Keratinocyte (primary cell): ENCODE results near the gene SLC43A1. TPM values are rescaled to one million over a fixed set of nuclear protein-coding genes. Genes with fewer than 3 reads are reported as not detected.

Experiments
- DNase-seq: peaks from one replicate; pipeline ENCODE4 v3.0.0-alpha.2; 2011; ENCODE audit warnings: low read depth, missing footprints, low spot score
- FAIRE-seq: peaks from 2 replicates; lab custom pipeline; 2011; peaks lifted over from hg19 to GRCh38; lab: Jason Lieb, UNC
- H2AFZ ChIP-seq: 2 replicates; pipeline ENCODE4 v1.6.0; 2012; ENCODE audit warnings: low read length, control low read depth, inconsistent platforms; ENCODE audit not compliant: control insufficient read depth
- H3K27ac ChIP-seq: 2 replicates; pipeline ENCODE4 v1.5.1; 2011; ENCODE audit warnings: low read length; ENCODE audit not compliant: control insufficient read depth, insufficient read depth
- H3K27me3 ChIP-seq: 3 replicates; pipeline ENCODE4 v1.6.0; 2011; ENCODE audit warnings: low read length; ENCODE audit not compliant: control insufficient read depth, insufficient read depth; ENCODE audit errors: extremely low read depth
- H3K36me3 ChIP-seq, 2 experiments: 2 replicates in 1 of 2; 3 replicates in 1 of 2; pipeline ENCODE4 v1.5.1; 2011; ENCODE audit warnings: low read length in 2 of 2, mild to moderate bottlenecking in 1 of 2; ENCODE audit not compliant: control insufficient read depth in 2 of 2, insufficient read depth in 2 of 2; ENCODE audit errors: extremely low read depth in 1 of 2
- H3K4me1 ChIP-seq: 3 replicates; pipeline ENCODE4 v1.5.1; 2011; ENCODE audit warnings: low read length; ENCODE audit not compliant: control insufficient read depth, insufficient read depth; ENCODE audit errors: extremely low read depth
- H3K4me2 ChIP-seq: 3 replicates; pipeline ENCODE4 v1.6.0; 2011; ENCODE audit warnings: low read depth, low read length; ENCODE audit not compliant: control insufficient read depth, insufficient read depth; ENCODE audit errors: extremely low read depth
- H3K4me3 ChIP-seq, 3 experiments: fragments of 200-600 bp in 1 of 3; sonication (generic) in 1 of 3; 2 replicates in 2 of 3; 3 replicates in 1 of 3; pipeline ENCODE4 v1.5.1; 2011 to 2016; ENCODE audit warnings: low read length in 3 of 3, mild to moderate bottlenecking in 3 of 3, control low read depth in 2 of 3, inconsistent platforms in 1 of 3, low read depth in 1 of 3, mixed read lengths in 1 of 3, mixed run types in 1 of 3, moderate library complexity in 1 of 3; ENCODE audit not compliant: control insufficient read depth in 2 of 3, insufficient read depth in 2 of 3; ENCODE audit errors: extremely low read depth in 1 of 3
- H3K79me2 ChIP-seq: 2 replicates; pipeline ENCODE4 v1.6.0; 2012; ENCODE audit warnings: low read length; ENCODE audit not compliant: control insufficient read depth, insufficient read depth
- H3K9ac ChIP-seq: 3 replicates; pipeline ENCODE4 v1.6.0; 2011; ENCODE audit warnings: low read length; ENCODE audit not compliant: control insufficient read depth, insufficient read depth; ENCODE audit errors: extremely low read depth
- H3K9me1 ChIP-seq: 3 replicates; pipeline ENCODE4 v1.6.0; 2011; ENCODE audit warnings: low read length; ENCODE audit not compliant: control insufficient read depth, insufficient read depth; ENCODE audit errors: extremely low read depth
- H3K9me3 ChIP-seq: 2 replicates; pipeline ENCODE4 v1.5.1; 2012; ENCODE audit warnings: low read depth, low read length; ENCODE audit not compliant: control insufficient read depth
- H4K20me1 ChIP-seq: 3 replicates; pipeline ENCODE4 v1.6.0; 2011; ENCODE audit warnings: low read length; ENCODE audit not compliant: control insufficient read depth, insufficient read depth; ENCODE audit errors: extremely low read depth
- CTCF ChIP-seq, 3 experiments: IDR thresholded peaks in 1 of 3; conservative IDR thresholded peaks in 1 of 3; optimal IDR thresholded peaks in 1 of 3; 2 replicates in 2 of 3; 3 replicates in 1 of 3; pipeline versions ENCODE3 to v1.5.1; 2011; ENCODE audit warnings: low read length in 3 of 3, mild to moderate bottlenecking in 3 of 3, moderate library complexity in 2 of 3, control low read depth in 1 of 3, inconsistent platforms in 1 of 3; ENCODE audit not compliant: insufficient read depth in 2 of 3; ENCODE audit errors: extremely low read depth in 1 of 3
- EZH2 ChIP-seq: IDR thresholded peaks from one replicate; pipeline ENCODE4 v1.6.1; 2012; ENCODE audit warnings: inconsistent platforms, mild to moderate bottlenecking, low read length, moderate library complexity
- dilution Hi-C: fragments of 300-500 bp; cut with MboI; formaldehyde crosslinking; loops from one replicate; pipeline ENCODE4 v1.7.0; 2020; ENCODE audit warnings: low sequenced_read_pairs; ENCODE audit not compliant: extremely low pct_ligation_motif_present
- polyA plus RNA-seq, 5 experiments: library from polyadenylated mRNA; depleted of rRNA in 3 of 5; stranded (reverse) in 3 of 5; stranded (forward) in 1 of 5; unstranded in 1 of 5; fragments of >200 nt; gene quantifications; 1 replicate in 1 of 5; 2 replicates in 3 of 5; 3 replicates in 1 of 5; pipeline versions ENCODE4 v1.2.1 to v1.2.3, GENCODE V29; 2011 to 2012; ENCODE audit warnings: missing spikeins in 2 of 5, low read depth in 1 of 5, low replicate concordance in 1 of 5

Gene SLC43A1
- polyA plus RNA-seq, 1 donor (not counting 4 experiments of a cell fraction or from before 2014, with no cell fraction given), result 0.75 TPM

DNA sequence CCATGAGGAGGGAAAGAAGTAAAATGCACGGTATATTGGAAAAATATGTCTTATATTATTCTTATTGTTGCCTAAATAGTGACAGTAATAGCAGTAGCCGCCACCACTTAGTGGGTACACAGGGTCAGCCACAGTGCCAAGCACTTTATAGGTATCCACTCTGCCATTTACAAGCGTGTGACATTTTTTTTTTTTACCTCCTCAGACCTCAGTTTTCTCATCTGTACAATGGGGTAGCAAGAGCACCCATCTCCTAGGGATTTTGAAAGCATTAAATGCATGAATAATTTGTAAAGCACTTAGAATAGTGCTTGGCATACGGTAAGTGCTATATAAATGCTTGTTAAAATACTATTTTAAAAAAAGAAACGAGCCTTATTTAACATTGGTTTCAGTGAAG, 46.2 kb downstream of the SLC43A1 start:
- H3K4me2 ChIP-seq, result no peak overlapping the region
- H3K9ac ChIP-seq, result no peak overlapping the region
- H3K27me3 ChIP-seq, result no peaks in the 10 kb centered on the region
- H3K4me1 ChIP-seq, result no peaks in the 10 kb centered on the region
- no peaks in the 10 kb centered on the region for H4K20me1 ChIP-seq
- no peaks in the 10 kb centered on the region for H3K9me1 ChIP-seq
- H3K9me3 ChIP-seq, result no peaks in the 10 kb centered on the region
- no peak for FAIRE-seq
- dilution Hi-C loops, result no loop called here
- H3K27ac ChIP-seq, result no peak overlapping the region
- H3K36me3 ChIP-seq, result no peaks in the 10 kb centered on the region
- H3K79me2 ChIP-seq, result no peaks in the 10 kb centered on the region
- H3K4me3 ChIP-seq, result no peak overlapping the region
- DNase-seq, result no peak
- TF ChIP-seq CTCF (optimal IDR thresholded peaks at IDR 0.05 in 1 of 3, IDR thresholded peaks at IDR 0.05 in 1 of 3, conservative IDR thresholded peaks at IDR 0.05 in 1 of 3; ENCODE audit: extremely low read depth in 1 of 3, insufficient read depth in 2 of 3, low read length in 3 of 3) (no peak), EZH2 (no peak)
- no peak overlapping the region for H2AFZ ChIP-seq

DNA sequence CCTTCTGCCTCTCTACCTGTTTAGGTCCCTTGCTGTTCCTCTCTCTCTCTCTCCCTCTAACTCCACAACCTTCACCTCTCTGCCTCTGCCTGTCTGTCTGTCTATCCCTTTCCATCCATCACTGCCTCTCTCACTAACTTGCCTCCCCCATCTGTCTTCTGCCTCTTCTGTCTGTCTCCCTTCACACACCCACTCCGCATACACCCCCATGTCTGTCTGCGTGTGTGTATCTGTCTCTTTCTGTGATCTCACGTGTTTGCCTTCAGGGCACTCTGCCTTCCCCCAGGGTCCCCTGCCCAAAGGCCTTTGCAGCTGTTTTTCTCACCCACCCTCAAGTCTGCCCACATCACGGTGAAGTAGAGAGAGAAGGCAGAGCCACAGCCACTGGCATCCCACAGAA, 47.2 kb downstream of the SLC43A1 start:
- H3K9me3 ChIP-seq, result no peaks in the 10 kb centered on the region
- no peaks in the 10 kb centered on the region for H3K79me2 ChIP-seq
- H3K9ac ChIP-seq, result no peak overlapping the region
- no peak overlapping the region for H3K4me2 ChIP-seq
- no peak for DNase-seq
- dilution Hi-C loops, result no loop called here
- no peaks in the 10 kb centered on the region for H3K9me1 ChIP-seq
- no peaks in the 10 kb centered on the region for H4K20me1 ChIP-seq
- H3K4me1 ChIP-seq, result no peaks in the 10 kb centered on the region
- H3K4me3 ChIP-seq, result no peak overlapping the region
- no peaks in the 10 kb centered on the region for H3K36me3 ChIP-seq
- no peak overlapping the region for H3K27ac ChIP-seq
- TF ChIP-seq EZH2 (no peak), CTCF (optimal IDR thresholded peaks at IDR 0.05 in 1 of 3, IDR thresholded peaks at IDR 0.05 in 1 of 3, conservative IDR thresholded peaks at IDR 0.05 in 1 of 3; ENCODE audit: extremely low read depth in 1 of 3, insufficient read depth in 2 of 3, low read length in 3 of 3) (no peak)
- no peak for FAIRE-seq
- no peak overlapping the region for H2AFZ ChIP-seq
- H3K27me3 ChIP-seq, result no peaks in the 10 kb centered on the region
